ENCODE measurements around the gene RPH3AL. TPM values are rescaled to one million over a fixed set of nuclear protein-coding genes. Genes with fewer than 3 reads are reported as not detected.

RPH3AL gene
- total RNA-seq, 4 donors from 2014 or later: 13.0 to 49.2 (median 26.9) TPM

GRCh38 chr17:216625-217024 lies 136.0 kb downstream of the RPH3AL start:
- TF ChIP-seq CTCF (IDR thresholded peaks at IDR 0.05; ENCODE audit: low read depth): no peak

DNA sequence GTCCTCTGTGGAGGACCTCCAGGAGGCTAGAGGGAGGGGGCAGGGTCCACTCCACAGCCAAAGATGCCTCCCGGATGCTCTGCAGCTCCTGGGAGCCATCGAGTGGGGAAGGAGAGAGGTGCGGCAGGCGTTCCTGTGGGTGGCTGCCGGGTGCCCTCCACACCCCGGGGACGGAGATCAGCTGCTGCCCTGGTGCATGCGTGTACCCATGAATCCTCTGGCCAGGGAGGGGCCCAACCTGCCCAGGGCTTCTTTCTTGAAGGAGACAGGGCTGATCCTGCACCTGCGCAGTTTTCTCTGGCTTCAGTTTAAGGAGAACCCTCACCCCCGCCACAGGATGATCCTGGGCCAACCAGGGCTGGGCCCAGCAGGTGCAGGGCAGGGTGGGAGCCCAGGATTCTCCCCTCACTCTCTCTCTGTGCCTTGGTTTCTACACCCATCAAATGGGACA lies 137.7 kb downstream of the RPH3AL start:
- no peak for TF ChIP-seq CTCF (IDR thresholded peaks at IDR 0.05; ENCODE audit: low read depth)

DNA sequence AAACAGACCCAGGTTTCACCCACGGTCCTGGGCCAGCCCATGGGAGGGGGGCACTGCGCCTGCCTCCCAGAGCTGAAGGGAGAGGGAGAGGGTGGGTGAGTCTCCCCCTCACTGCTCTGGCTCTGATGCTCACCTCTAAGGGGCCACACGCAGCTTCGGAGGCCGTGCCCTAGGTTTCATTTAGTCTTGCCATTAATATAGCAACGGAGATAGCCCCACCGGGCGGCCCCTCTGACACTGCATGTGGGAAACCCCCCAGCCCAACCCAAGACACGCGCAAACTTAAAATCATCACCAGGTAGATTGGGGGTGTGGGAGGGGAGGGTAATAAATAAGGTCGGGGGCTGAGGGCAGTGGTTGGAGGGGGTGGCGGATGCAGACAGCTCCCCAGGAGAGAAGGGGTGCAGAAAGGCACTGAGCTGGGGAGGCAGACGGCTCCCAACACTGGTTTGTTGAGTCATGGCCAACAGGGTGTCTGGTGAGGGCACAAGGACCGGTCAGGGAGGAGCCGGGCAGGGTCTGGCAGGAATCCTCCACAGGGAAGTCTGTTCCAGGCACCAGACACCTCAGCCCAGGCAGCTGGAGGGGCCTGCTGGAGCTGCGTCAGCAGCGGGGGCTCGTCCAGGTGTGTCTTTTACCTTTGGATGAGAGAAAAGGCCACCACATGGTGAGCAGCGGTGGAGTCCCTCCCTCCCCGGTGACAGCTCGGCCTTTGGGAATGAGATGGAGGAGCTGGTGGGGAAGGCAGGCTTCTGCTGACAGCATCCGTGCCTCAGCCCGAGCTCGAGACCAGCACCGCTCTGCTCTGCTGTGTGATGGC lies 139.1 kb downstream of the RPH3AL start:
- TF ChIP-seq CTCF (IDR thresholded peaks at IDR 0.05; ENCODE audit: low read depth): no peak

- TF ChIP-seq CTCF (IDR thresholded peaks at IDR 0.05; ENCODE audit: low read depth): no peak
These were observed 142.2 kb downstream of the RPH3AL start for GRCh38 chr17:210402-210801.

DNA sequence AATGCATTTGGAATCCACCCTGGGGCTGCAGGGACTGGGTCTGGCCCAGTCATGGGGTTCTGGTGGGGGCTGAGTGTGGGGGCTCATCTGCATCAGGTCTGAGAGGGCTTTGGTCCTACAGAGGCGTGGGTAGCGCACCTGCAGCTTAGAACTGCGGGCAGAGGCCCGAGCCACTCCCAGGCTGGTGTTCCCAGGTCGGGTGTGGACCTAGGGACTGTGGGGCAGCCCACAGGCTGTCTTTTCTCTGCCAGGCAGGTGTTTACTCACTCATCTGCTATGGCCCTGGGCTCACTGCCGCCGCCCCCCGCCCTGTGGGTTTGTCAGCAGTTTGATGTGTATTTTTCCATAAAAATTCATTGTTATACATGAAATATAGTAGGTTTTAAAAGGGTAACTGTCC lies 144.2 kb downstream of the RPH3AL start:
- no peak for TF ChIP-seq CTCF (IDR thresholded peaks at IDR 0.05; ENCODE audit: low read depth)

DNA sequence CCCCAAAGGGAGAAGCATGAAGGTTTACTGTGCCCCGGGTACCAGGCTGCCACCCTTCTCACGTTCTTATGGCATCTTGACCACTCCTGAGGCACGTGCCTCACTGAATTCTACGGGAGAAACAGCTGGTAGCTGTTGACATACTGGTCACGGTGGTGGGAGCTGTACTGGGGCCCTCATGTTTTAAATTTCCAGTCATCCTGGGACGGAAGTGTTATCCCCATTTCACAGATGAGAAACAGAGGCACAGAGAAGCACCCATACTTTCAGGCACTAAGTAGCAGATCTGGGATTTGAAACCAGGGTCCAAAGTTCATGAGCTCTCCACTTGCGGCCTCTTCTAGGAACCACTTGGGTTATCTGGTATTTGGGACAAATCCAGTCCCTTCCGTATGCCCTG lies 144.8 kb downstream of the RPH3AL start:
- TF ChIP-seq CTCF (IDR thresholded peaks at IDR 0.05; ENCODE audit: low read depth): no peak

GRCh38 chr17:206941-207560 lies 145.6 kb downstream of the RPH3AL start:
- TF ChIP-seq CTCF (IDR thresholded peaks at IDR 0.05; ENCODE audit: low read depth): no peak
